HG02943 (cell line): ENCODE data around the gene GNPTAB.
A peak's percentile ranks its signal among the peaks of the same experiment; 100 is the strongest.

Source experiments
- ATAC-seq: cut with Tn5 transposase; IDR thresholded peaks from one replicate; pipeline ENCODE4 v1.9.1; 2021; ENCODE audit warnings: mild to moderate bottlenecking, low read depth, moderate library complexity; ENCODE audit not compliant: unreplicated experiment

GNPTAB gene

DNA sequence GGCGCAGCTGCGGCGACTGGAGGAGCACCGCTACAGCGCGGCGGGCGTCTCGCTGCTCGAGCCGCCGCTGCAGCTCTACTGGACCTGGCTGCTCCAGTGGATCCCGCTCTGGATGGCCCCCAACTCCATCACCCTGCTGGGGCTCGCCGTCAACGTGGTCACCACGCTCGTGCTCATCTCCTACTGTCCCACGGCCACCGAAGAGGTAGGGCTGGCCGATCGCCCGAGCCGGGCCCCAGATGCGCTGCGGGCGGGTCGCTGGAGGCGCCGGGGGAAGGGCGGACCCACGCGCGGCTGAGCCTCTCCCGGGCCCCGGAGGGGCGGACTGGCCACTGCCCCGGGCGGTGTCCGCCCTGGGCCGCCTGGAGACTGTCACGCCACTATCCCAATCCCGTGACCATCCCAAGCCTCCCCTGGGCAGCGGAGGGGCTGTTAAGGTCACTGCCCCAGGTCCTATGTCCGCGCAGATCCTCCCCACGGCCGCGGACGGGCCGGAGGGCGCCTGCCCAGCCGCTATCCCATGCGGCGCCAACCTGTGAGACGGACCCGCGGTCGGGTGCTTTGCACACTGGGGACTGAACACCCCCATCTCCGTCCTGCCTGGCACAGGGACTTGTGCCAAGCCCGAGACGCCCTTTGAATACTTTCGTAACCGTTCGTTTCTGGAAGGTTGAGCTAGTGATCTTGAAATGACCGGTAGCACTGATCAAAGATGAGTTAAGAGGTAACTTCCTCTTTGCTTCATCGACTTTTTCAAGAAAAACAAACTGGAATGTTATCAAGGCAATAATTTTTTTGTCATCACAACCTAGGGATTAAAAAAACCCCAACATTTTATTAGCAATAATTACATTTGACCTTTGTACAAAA lies 132.6 kb downstream of the GNPTAB start:
- ATAC-seq = peak; percentile 35

GRCh38 chr12:101697197-101697929 lies 133.4 kb downstream of the GNPTAB start, which contains the start of gene CHPT1:
CHPT1 (plus strand) TSS chr12:101697640; CDS start chr12:101697862, 222 bp downstream.
- peak; percentile 64 for ATAC-seq

- peak; percentile 49 for ATAC-seq
These were observed 134.2 kb downstream of the GNPTAB start for GRCh38 chr12:101696251-101697196.

DNA sequence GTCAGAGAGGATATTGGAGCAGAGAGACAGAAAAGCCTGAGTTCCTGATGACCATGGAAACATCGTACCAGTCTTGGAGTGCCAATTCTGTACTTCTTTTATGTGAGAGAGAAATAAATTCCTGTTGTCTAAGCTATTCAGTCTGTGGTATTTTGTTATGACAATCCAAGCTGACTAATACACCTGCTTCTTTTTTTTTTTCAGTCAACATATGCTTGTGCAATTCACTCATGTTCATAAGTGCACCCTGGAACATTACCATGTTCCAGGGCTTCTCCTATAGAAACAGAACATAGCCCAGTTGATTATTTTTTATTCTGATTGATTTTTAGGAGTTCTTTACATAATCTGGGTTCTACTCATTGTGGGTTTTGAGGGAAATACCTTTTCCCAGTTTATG lies 135.1 kb downstream of the GNPTAB start:
- no peak for ATAC-seq
